Measurements from ENCODE around the gene MACIR.

DNA sequence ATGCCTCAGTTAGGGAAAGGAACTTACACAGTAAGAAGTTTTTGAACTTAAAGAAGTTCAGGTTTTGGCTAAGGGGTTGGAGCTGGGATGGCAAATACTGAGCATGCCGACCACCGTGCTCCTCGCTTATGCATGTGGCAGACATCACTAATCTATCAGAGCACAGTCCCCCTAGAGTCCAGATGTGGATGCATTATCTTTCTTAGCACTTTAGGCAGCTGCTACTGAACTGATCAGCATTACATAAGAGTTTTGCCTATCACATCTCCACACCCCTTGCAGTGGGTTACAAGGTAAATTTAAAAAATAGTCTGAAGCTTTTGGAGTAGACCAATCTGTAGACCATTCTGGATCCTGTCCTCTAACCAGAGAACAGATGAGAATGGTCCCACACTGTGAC, 22.4 kb downstream of the MACIR start:
- TF ChIP-seq, protein P1, sequence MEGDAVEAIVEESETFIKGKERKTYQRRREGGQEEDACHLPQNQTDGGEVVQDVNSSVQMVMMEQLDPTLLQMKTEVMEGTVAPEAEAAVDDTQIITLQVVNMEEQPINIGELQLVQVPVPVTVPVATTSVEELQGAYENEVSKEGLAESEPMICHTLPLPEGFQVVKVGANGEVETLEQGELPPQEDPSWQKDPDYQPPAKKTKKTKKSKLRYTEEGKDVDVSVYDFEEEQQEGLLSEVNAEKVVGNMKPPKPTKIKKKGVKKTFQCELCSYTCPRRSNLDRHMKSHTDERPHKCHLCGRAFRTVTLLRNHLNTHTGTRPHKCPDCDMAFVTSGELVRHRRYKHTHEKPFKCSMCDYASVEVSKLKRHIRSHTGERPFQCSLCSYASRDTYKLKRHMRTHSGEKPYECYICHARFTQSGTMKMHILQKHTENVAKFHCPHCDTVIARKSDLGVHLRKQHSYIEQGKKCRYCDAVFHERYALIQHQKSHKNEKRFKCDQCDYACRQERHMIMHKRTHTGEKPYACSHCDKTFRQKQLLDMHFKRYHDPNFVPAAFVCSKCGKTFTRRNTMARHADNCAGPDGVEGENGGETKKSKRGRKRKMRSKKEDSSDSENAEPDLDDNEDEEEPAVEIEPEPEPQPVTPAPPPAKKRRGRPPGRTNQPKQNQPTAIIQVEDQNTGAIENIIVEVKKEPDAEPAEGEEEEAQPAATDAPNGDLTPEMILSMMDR (IDR thresholded peaks at IDR 0.05): no peak
- TF ChIP-seq POLR2A (IDR thresholded peaks at IDR 0.05; ENCODE audit: low read depth) (no peak), POLR2AphosphoS5 (IDR thresholded peaks at IDR 0.05) (no peak), EP300 (IDR thresholded peaks at IDR 0.05) (no peak)

All from esophagus muscularis mucosa (tissue), 4 donors.